ENCODE data around the gene CHI3L2.

The CHI3L2 gene

DNA sequence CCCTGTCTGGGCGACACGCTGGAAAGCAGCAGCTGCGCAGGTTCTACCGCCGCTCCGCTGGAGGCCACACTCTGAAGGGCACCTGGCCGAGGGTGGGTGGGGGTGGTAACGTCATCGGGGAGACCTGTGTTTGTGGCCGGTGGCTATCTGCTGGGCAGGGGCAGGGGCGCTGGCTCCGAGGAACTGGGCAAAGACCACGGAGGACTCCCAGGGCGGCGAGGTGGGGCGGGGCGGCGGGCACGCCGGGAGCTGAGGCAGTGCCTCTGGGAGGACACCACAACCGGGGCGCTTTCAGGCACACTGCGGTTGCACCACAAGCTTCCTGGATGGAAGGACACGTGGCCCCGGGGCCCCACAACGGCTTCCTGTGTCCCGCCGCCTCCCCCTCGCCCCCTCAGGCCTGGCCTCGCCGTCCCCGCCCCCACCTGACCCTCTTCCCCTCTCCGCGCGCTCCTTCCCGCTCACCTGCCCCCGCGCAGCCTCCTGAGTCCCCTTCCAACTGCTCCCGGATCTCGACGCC, 23.8 kb upstream of the CHI3L2 start:
- Histone ChIP-seq H4K20me1 (ENCODE audit: insufficient read depth, low read length) (no peaks in the 10 kb centered on the region), H3K9ac (ENCODE audit: low read length) (peak overlapping the region; percentile 99), H3K36me3 (ENCODE audit: insufficient read depth, low read length) (peaks cover 37% of the 10 kb centered on the region; the same call in 1 of the 2 replicates), H3K4me3 (ENCODE audit: low read depth, low read length, poor library complexity, severe bottlenecking) (peak overlapping the region; percentile 75), H3K27me3 (ENCODE audit: insufficient read depth, low read length) (no peaks in the 10 kb centered on the region), H3K4me1 (ENCODE audit: insufficient read depth, low read length, severe bottlenecking) (peaks cover 81% of the 10 kb centered on the region), H3K79me2 (ENCODE audit: insufficient read depth, low read length) (peaks cover 10% of the 10 kb centered on the region; the same call in 1 of the 2 replicates), H2AFZ (ENCODE audit: low read length) (no peak overlapping the region), H3K9me2 (ENCODE audit: low read depth, low read length) (no peaks in the 10 kb centered on the region), H3F3A (ENCODE audit: insufficient read depth, low read length) (peaks cover 6% of the 10 kb centered on the region; the same call in 1 of the 2 replicates), H3K9me3 (ENCODE audit: low read length) (no peaks in the 10 kb centered on the region), H3K4me2 (ENCODE audit: low read length) (peak overlapping the region; percentile 87), H3K27ac (ENCODE audit: low read depth, low read length, poor library complexity, severe bottlenecking) (peak overlapping the region; percentile 89)
- TF ChIP-seq EZH2 (IDR thresholded peaks at IDR 0.05; ENCODE audit: borderline replicate concordance, low read length): no peak
- TF ChIP-seq, protein P1, sequence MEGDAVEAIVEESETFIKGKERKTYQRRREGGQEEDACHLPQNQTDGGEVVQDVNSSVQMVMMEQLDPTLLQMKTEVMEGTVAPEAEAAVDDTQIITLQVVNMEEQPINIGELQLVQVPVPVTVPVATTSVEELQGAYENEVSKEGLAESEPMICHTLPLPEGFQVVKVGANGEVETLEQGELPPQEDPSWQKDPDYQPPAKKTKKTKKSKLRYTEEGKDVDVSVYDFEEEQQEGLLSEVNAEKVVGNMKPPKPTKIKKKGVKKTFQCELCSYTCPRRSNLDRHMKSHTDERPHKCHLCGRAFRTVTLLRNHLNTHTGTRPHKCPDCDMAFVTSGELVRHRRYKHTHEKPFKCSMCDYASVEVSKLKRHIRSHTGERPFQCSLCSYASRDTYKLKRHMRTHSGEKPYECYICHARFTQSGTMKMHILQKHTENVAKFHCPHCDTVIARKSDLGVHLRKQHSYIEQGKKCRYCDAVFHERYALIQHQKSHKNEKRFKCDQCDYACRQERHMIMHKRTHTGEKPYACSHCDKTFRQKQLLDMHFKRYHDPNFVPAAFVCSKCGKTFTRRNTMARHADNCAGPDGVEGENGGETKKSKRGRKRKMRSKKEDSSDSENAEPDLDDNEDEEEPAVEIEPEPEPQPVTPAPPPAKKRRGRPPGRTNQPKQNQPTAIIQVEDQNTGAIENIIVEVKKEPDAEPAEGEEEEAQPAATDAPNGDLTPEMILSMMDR (IDR thresholded peaks at IDR 0.05; ENCODE audit: low read length): no peak

DNA sequence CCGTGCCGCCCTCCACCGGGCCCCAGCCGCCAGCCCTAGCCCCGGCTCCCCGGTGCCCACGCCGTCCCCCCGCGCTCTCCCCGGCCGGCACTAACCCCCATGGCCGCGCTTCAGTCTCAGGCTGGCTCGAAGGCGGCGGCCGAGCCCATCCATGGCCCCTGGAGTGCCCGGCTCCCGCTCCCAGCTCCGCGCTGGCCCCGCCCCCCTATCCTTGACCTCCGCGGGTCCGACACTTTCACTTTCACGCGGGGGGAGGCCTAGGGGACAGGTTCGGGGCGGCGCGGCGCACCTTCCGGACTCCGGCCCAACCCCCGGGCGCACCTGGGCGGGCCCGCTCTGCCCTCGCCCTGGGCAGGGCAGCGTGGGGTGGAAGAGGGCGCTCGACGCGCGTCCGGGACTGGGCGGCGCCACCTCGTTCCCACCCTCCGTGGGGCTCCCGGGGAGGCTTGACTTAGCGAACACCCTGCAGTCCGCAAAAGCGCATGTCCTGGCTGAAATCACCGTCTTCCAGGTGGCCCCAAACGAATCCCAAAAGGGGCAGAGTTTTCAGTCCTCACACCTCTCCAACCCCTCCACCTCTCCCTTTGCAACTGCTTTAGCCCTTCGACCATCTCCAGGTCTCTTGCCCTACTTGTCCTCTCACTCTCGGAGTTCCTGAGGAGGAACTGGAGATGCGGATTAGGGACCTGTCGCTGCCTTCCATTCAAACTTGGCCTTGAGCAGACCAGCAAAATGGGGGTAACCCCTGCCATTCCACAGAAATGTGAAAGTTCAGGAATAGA, 23.1 kb upstream of the CHI3L2 start:
- Histone ChIP-seq H3K27me3 (ENCODE audit: insufficient read depth, low read length) (no peaks in the 10 kb centered on the region), H3K9me2 (ENCODE audit: low read depth, low read length) (no peaks in the 10 kb centered on the region), H3K9ac (ENCODE audit: low read length) (peak overlapping the region; percentile 99), H3F3A (ENCODE audit: insufficient read depth, low read length) (peaks cover 6% of the 10 kb centered on the region; the same call in 1 of the 2 replicates), H3K4me3 (ENCODE audit: low read depth, low read length, poor library complexity, severe bottlenecking) (peak overlapping the region; percentile 75), H2AFZ (ENCODE audit: low read length) (no peak overlapping the region), H3K79me2 (ENCODE audit: insufficient read depth, low read length) (peaks cover 10% of the 10 kb centered on the region; the same call in 1 of the 2 replicates), H4K20me1 (ENCODE audit: insufficient read depth, low read length) (no peaks in the 10 kb centered on the region), H3K9me3 (ENCODE audit: low read length) (no peaks in the 10 kb centered on the region), H3K36me3 (ENCODE audit: insufficient read depth, low read length) (peaks cover 31% of the 10 kb centered on the region; the same call in 1 of the 2 replicates), H3K4me2 (ENCODE audit: low read length) (peak overlapping the region; percentile 87), H3K4me1 (ENCODE audit: insufficient read depth, low read length, severe bottlenecking) (peaks cover 74% of the 10 kb centered on the region), H3K27ac (ENCODE audit: low read depth, low read length, poor library complexity, severe bottlenecking) (peak overlapping the region; percentile 89)
- TF ChIP-seq, protein P1 (IDR thresholded peaks at IDR 0.05; ENCODE audit: low read length): 0 out of 2 replicates have a peak, but pooled peaks have one; percentile 28
- no peak for TF ChIP-seq EZH2 (IDR thresholded peaks at IDR 0.05; ENCODE audit: borderline replicate concordance, low read length)

DNA sequence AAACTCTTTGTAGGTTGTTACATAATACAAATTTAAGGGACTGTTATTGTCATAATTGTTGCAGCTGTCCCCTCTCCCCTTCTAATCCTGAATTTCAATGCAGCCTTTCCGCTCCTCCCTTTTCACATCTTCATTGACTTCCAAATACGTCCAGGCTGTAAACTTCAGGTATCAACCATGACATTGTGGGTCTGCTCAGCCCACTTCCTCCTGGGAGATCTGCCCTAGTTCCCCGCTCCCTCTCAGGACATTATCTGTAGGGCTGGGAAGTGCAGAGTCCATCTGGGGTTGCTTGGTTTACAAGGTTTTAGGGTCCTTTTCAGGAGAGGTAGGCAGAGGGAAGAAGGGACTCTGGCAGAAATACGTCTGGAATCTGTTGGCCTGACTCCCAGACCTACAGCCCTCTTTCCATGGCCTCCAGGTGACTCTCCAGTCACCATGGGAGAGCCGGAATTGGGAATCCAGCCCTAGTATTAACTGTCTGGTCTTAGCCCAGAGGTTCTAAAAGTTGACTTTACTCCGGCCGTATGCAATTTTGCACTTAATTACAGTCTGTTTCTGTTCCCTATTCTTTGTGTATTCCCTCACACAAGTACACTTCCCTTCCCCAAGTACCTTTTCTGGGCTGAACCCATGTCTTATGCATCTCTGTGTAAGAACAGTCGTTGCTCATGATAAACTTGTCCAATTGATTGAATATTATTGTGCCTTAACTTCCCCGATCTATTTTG, 22.4 kb upstream of the CHI3L2 start:
- H3K4me3 ChIP-seq (ENCODE audit: low read depth, low read length, poor library complexity, severe bottlenecking): peak overlapping the region; percentile 75

More for the DNA sequence above, 22.4 kb upstream of the CHI3L2 start:
- H4K20me1 ChIP-seq (ENCODE audit: insufficient read depth, low read length): no peaks in the 10 kb centered on the region
- H3K79me2 ChIP-seq (ENCODE audit: insufficient read depth, low read length): peaks cover 10% of the 10 kb centered on the region; the same call in 1 of the 2 replicates
- no peak for TF ChIP-seq EZH2 (IDR thresholded peaks at IDR 0.05; ENCODE audit: borderline replicate concordance, low read length)
- TF ChIP-seq, protein P1 (IDR thresholded peaks at IDR 0.05; ENCODE audit: low read length): no peak
- H3K9me2 ChIP-seq (ENCODE audit: low read depth, low read length): no peaks in the 10 kb centered on the region
- peaks cover 6% of the 10 kb centered on the region; the same call in 1 of the 2 replicates for H3F3A ChIP-seq (ENCODE audit: insufficient read depth, low read length)
- H3K4me2 ChIP-seq (ENCODE audit: low read length): peak overlapping the region; percentile 87
- H3K4me1 ChIP-seq (ENCODE audit: insufficient read depth, low read length, severe bottlenecking): peaks cover 67% of the 10 kb centered on the region
- H3K27ac ChIP-seq (ENCODE audit: low read depth, low read length, poor library complexity, severe bottlenecking): peak overlapping the region; percentile 89
- no peaks in the 10 kb centered on the region for H3K27me3 ChIP-seq (ENCODE audit: insufficient read depth, low read length)
- H2AFZ ChIP-seq (ENCODE audit: low read length): no peak overlapping the region
- no peaks in the 10 kb centered on the region for H3K9me3 ChIP-seq (ENCODE audit: low read length)
- peak overlapping the region; percentile 99 for H3K9ac ChIP-seq (ENCODE audit: low read length)
- H3K36me3 ChIP-seq (ENCODE audit: insufficient read depth, low read length): peaks cover 23% of the 10 kb centered on the region; the same call in 1 of the 2 replicates
